HL-60 (cell line): ENCODE data around the gene ALG3.

Source experiments
- DNase-seq, 2 experiments: peaks; one replicate each; pipeline ENCODE4 v3.0.0-alpha.2; 2010 to 2020; ENCODE audit warnings: low read depth in 1 of 2, low spot score in 1 of 2
- H3K27ac ChIP-seq: fragments of 250-450 bp; sonication (Bioruptor Pico); replicated peaks from 2 replicates; pipeline ENCODE4 v1.5.1; 2020; ENCODE audit warnings: mild to moderate bottlenecking, moderate library complexity
- H3K27me3 ChIP-seq: fragments of 250-450 bp; sonication (Bioruptor Pico); 2 replicates; pipeline ENCODE4 v1.5.1; 2021; ENCODE audit warnings: mild to moderate bottlenecking, moderate library complexity; ENCODE audit not compliant: insufficient read depth, poor library complexity, severe bottlenecking
- H3K4me3 ChIP-seq: replicated peaks from 2 replicates; pipeline ENCODE4 v1.5.1; 2011; ENCODE audit warnings: mild to moderate bottlenecking, control low read depth, low read length; ENCODE audit not compliant: insufficient read depth
- GABPA ChIP-seq: IDR thresholded peaks from 2 replicates; pipeline ENCODE4 v1.6.1; 2012; ENCODE audit warnings: low read depth
- POLR2AphosphoS5 ChIP-seq: IDR thresholded peaks from 2 replicates; pipeline ENCODE4 v1.6.1; 2012; ENCODE audit warnings: low read depth
- SPI1 ChIP-seq: IDR thresholded peaks from 2 replicates; pipeline ENCODE4 v1.6.1; 2012; ENCODE audit warnings: low read depth, mild to moderate bottlenecking, borderline replicate concordance
- TF ChIP-seq, protein P1 (sequence below): IDR thresholded peaks from one replicate; pipeline ENCODE4 v1.5.1; 2011; ENCODE audit warnings: low read length, control low read depth, inconsistent platforms; ENCODE audit not compliant: insufficient read depth
- TF ChIP-seq, protein P2 (sequence below): IDR thresholded peaks from 2 replicates; pipeline ENCODE4 v1.6.1; 2012; ENCODE audit warnings: low read depth; ENCODE audit not compliant: insufficient replicate concordance

The ALG3 gene

DNA sequence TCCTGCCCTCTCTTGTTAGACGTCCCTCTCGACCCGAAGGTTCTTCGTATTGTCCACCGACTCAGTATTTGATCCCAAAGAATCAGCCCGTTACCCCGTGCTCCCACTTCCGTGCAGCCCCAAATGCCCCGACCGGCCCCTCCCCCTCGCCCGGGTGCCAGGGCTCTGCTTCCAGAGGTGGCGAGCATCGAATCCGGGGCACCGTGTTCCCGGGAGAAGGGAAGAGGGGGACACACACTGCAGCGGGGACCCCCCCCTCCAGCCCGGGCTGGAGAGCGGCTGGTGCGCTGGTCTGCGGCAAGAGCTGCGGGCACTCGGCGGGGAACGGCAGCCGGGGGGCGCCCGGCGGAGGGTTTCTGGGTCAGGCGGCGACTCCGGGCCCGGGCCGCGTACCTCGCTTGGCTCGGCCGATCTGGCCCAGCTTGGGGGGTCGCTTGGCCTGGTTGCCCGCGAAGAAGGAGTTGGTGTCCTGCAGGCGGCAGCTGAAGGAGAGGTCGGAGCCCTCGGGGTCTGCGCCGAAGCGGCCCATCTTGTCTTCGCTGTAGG lies 12.0 kb upstream of the ALG3 start:
- no peak for DNase-seq
- Histone ChIP-seq H3K27me3 (peaks cover 23% of the 10 kb centered on the region), H3K27ac (no peak overlapping the region), H3K4me3 (peak overlapping the region; percentile 50)
- TF ChIP-seq, protein P1, sequence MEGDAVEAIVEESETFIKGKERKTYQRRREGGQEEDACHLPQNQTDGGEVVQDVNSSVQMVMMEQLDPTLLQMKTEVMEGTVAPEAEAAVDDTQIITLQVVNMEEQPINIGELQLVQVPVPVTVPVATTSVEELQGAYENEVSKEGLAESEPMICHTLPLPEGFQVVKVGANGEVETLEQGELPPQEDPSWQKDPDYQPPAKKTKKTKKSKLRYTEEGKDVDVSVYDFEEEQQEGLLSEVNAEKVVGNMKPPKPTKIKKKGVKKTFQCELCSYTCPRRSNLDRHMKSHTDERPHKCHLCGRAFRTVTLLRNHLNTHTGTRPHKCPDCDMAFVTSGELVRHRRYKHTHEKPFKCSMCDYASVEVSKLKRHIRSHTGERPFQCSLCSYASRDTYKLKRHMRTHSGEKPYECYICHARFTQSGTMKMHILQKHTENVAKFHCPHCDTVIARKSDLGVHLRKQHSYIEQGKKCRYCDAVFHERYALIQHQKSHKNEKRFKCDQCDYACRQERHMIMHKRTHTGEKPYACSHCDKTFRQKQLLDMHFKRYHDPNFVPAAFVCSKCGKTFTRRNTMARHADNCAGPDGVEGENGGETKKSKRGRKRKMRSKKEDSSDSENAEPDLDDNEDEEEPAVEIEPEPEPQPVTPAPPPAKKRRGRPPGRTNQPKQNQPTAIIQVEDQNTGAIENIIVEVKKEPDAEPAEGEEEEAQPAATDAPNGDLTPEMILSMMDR: no peak
- TF ChIP-seq SPI1 (no peak), POLR2AphosphoS5 (no peak), GABPA (no peak)
- TF ChIP-seq, protein P2, sequence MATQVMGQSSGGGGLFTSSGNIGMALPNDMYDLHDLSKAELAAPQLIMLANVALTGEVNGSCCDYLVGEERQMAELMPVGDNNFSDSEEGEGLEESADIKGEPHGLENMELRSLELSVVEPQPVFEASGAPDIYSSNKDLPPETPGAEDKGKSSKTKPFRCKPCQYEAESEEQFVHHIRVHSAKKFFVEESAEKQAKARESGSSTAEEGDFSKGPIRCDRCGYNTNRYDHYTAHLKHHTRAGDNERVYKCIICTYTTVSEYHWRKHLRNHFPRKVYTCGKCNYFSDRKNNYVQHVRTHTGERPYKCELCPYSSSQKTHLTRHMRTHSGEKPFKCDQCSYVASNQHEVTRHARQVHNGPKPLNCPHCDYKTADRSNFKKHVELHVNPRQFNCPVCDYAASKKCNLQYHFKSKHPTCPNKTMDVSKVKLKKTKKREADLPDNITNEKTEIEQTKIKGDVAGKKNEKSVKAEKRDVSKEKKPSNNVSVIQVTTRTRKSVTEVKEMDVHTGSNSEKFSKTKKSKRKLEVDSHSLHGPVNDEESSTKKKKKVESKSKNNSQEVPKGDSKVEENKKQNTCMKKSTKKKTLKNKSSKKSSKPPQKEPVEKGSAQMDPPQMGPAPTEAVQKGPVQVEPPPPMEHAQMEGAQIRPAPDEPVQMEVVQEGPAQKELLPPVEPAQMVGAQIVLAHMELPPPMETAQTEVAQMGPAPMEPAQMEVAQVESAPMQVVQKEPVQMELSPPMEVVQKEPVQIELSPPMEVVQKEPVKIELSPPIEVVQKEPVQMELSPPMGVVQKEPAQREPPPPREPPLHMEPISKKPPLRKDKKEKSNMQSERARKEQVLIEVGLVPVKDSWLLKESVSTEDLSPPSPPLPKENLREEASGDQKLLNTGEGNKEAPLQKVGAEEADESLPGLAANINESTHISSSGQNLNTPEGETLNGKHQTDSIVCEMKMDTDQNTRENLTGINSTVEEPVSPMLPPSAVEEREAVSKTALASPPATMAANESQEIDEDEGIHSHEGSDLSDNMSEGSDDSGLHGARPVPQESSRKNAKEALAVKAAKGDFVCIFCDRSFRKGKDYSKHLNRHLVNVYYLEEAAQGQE: no peak

DNA sequence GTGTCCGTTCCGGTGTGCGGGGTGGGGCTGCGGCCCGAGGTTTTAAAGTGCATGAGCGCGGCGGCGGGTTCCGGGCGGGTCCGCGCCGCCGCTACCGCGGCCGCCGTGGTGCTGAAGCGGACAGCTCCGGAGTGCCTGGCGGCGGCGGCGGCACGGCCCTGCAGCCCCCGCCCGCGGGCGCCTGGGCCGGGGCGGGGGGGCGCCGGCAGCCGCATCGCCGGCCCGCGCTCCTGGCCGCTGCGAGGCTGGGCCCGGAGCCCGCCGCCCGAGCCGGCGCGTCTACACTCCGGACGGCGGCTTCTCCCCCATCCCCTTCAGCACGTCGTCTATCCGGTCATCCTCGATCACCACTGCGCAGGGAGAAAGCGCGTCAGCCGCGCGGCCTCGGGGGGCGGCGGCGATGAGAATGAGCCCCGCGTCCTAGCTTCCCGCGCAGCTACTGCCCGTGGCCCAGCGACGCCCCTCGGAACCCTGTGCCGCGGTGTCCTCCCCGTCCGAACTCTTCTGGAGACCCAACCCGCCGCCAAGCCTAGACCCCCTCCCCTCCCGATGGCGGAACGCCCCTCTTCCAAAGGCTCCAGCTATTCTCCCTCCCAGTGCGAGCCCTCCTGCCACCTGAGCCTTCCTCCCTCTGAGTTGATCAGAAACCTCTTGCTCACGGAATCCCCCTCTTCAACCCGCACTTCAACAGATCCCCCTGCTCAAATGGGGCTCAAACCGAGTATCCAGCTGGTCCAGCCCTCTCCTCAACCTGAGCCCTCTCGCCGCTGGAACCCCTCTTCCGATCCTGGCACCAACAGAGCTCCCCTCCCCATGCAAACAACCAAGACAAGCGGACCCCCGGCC lies 11.3 kb upstream of the ALG3 start:
- no peak for DNase-seq
- Histone ChIP-seq H3K27me3 (peaks cover 23% of the 10 kb centered on the region), H3K27ac (no peak overlapping the region), H3K4me3 (no peak overlapping the region)
- TF ChIP-seq GABPA (no peak), SPI1 (no peak), POLR2AphosphoS5 (no peak)
- TF ChIP-seq, protein P2: peak; percentile 89
- TF ChIP-seq, protein P1: no peak

DNA sequence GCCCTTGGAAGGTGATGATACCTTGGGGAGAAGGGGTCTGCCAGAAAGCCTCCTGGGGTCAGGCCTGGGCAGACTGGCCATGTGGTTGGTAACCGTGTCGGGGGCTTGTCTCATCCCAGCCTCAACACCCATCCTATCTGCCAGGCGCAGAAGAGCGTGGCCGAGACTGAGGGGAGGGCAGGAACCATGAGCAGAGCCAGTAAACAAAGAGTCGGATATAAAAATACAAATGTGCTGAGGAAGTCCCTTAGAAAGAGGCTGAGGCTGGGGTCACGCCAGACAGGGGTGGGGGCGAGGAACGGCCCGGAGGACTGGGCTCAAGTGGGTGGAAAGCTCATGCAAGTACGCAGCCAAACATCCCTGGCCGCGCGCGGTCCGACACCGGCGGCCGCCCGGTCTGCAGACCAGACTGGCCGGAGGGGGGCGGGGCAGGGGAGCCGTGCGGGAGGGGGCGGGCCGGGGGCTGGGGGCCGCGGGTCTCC lies 10.7 kb upstream of the ALG3 start:
- TF ChIP-seq, protein P1: no peak
- peaks cover 23% of the 10 kb centered on the region for H3K27me3 ChIP-seq
- DNase-seq: no peak
- no peak overlapping the region for H3K4me3 ChIP-seq
- H3K27ac ChIP-seq: no peak overlapping the region
